Measurements from ENCODE around the gene NXPE4.

NXPE4 gene

DNA sequence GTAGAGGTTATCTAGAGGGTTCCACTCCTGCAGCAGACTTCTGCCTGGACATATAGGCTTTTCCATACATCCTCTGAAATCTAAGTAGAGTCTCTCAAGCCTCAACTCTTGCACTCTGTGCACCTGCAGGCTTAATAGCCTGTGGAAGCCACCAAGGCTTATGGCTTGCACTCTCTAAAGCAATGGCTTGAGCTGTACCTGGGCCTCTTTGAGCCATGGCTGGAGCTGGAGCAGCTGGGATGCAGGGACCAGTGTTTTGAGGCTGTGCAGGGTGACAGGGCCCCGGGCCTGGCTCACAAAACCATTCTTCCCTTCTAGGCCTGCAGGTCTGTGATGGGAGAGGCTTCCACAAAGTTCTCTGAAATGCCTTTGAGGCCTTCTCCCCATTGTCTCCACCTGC, 2.9 kb upstream of the NXPE4 start:
- DNase-seq (ENCODE audit: low read depth), result no peak
- no peak overlapping the region for H3K4me3 ChIP-seq (ENCODE audit: low read length)
- TF ChIP-seq, protein P1, sequence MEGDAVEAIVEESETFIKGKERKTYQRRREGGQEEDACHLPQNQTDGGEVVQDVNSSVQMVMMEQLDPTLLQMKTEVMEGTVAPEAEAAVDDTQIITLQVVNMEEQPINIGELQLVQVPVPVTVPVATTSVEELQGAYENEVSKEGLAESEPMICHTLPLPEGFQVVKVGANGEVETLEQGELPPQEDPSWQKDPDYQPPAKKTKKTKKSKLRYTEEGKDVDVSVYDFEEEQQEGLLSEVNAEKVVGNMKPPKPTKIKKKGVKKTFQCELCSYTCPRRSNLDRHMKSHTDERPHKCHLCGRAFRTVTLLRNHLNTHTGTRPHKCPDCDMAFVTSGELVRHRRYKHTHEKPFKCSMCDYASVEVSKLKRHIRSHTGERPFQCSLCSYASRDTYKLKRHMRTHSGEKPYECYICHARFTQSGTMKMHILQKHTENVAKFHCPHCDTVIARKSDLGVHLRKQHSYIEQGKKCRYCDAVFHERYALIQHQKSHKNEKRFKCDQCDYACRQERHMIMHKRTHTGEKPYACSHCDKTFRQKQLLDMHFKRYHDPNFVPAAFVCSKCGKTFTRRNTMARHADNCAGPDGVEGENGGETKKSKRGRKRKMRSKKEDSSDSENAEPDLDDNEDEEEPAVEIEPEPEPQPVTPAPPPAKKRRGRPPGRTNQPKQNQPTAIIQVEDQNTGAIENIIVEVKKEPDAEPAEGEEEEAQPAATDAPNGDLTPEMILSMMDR (conservative IDR thresholded peaks at IDR 0.05; ENCODE audit: low read depth, low read length), result no peak

DNA sequence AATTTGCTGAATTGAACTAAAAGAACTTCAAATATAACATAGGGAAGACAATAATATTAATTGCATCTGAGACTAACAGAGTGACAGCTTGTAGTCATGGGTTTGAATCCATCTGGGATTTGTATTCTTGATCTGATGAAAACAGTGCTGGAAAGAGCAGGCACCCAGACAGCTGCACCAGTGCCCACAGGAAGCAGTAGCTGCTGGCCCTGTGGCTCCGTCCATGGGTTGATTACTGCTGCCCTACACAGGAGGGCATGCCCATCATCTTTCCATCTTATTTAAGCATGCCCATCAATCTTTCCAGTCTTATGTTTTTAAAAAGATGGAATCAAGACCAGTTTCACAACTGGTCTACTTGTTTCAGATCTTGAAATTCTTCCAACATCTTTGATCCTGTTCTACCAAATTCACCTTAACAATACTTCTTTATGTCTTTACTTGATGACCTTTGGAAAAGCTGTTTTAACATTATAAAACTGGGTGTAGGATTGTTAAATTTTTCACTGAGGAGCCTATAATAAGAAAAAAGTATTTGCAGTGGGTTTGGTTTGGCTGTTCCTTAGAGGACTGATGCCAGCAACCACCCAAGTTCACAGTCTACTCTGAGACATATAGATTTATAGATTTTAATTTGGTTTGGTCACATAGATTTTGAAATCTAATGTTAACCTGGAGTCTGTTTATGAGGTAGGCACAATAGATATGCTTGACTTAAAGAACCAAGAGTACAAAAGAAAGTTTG, 761 bp upstream of the NXPE4 start:
- DNase-seq (ENCODE audit: low read depth), result no peak
- H3K4me3 ChIP-seq (ENCODE audit: low read length), result no peak overlapping the region
- TF ChIP-seq, protein P1 (conservative IDR thresholded peaks at IDR 0.05; ENCODE audit: low read depth, low read length), result no peak

DNA sequence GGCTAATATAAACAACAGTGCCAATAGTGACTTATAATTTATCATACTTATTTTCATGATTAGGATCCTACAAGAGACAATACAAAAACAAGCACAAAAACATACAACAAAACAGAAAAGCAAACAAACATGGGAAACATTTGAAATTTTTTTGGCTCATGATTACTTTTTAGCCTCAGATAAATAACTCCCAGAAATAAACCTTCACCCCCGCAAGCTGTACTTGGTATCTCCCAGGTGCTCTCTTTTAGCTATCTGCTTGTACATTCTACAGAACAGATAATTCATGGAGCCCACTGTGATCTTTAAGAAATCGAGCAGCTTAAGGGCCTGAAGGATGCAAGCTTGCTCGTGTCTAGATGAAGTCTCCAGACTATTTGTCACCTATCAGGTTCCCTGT, 883 bp downstream of the NXPE4 start:
- H3K4me3 ChIP-seq (ENCODE audit: low read length), result no peak overlapping the region
- no peak for DNase-seq (ENCODE audit: low read depth)
- TF ChIP-seq, protein P1 (conservative IDR thresholded peaks at IDR 0.05; ENCODE audit: low read depth, low read length), result no peak

DNA sequence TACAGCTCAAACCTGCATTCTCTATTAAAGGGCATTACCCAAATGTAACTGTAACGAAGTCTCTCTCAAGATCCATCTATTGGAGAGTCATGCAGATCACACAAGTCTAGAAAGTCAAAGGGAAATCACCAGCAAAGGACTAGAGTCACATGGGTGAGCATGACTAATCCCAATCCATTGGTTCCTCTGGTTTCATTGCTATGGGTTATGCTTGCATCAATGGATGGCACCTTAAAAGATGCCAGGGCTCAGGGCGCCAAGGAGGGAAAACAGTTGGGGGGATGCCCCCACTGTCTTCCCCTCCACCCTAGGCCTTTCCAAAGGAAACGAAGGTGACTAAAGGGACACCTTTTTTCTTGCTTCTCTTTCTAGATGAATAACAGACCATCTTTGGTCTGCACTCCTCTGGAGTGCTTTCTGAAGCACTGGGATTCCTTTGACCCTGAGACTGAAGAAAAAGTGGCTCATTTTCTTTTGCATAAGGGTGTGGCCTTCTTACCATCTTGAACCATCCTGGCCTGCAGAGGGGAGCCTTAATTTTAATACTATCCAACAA, 8.1 kb downstream of the NXPE4 start:
- H3K4me3 ChIP-seq (ENCODE audit: low read length), result no peak overlapping the region
- TF ChIP-seq, protein P1 (conservative IDR thresholded peaks at IDR 0.05; ENCODE audit: low read depth, low read length), result no peak

DNA sequence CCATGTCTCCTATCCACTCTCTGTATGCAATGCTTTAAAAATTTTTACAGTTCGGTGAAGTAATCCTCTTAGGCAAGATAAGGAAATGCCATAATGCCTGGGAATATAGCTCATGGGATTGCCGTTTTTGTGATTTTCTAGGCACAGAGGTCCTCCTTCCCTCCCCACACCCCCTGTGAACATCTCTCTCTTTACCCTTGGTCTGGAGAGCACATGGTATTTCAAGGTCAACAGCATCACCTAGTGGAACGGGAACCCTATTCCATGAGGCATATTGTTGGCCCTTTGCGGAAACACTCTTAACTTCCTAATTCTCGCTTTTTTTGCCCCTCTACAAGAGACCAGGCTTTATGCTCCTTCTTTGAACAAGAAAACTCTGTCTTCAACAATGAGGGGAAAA, 8.8 kb downstream of the NXPE4 start:
- no peak overlapping the region for H3K4me3 ChIP-seq (ENCODE audit: low read length)
- no peak for DNase-seq (ENCODE audit: low read depth)
- TF ChIP-seq, protein P1 (conservative IDR thresholded peaks at IDR 0.05; ENCODE audit: low read depth, low read length), result no peak

More for the DNA sequence above, 8.1 kb downstream of the NXPE4 start:
- DNase-seq (ENCODE audit: low read depth), result no peak

DNA sequence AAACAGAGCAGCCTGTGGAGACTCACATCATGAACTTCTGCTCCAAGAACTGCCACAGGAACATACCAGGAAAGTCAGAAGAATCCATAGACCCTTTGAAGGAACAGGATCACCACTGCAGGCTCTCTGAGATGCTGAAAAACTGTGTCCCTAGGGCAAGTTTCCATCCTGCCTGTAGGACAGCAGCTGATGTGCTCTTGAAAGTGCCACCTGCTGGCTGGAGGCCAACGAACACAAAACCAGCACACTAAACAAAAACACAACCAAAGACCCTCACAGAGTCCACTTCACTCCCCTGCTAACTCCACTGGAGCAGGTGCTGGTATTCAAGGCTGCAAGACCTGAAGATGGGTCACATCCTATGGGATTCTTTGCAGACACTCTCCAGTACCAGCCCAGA, 23.9 kb downstream of the NXPE4 start:
- H3K4me3 ChIP-seq (ENCODE audit: low read length), result no peak overlapping the region
- TF ChIP-seq, protein P1 (conservative IDR thresholded peaks at IDR 0.05; ENCODE audit: low read depth, low read length), result no peak
- no peak for DNase-seq (ENCODE audit: low read depth)

DNA sequence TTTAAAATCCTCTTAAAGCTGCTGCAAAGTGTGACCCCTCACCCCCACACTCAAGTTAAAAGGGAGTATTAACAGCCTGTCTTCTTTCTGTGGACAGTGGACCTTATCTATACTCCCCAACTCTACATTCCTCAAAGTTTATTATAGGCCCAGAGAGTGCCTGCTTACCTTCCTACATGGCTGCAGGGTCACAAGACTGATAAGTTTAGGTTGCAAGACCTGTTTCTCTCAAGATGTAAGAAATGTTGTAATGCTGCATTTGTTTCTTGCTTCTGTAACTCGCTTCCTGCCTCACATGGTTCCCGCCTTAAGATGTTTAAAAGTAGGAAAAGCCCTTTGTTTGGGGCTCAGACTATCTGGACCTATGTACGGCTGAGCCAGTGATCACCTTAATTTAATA, 25.8 kb downstream of the NXPE4 start:
- no peak overlapping the region for H3K4me3 ChIP-seq (ENCODE audit: low read length)
- TF ChIP-seq, protein P1 (conservative IDR thresholded peaks at IDR 0.05; ENCODE audit: low read depth, low read length), result no peak
- DNase-seq (ENCODE audit: low read depth), result no peak

All from retinal pigment epithelial cell (primary cell).